GM13976 (cell line): ENCODE data around the gene TRIM39.
A peak's percentile ranks its signal among the peaks of the same experiment; 100 is the strongest.
"Not testable (repeated sequence)": the region's sequence is repeated elsewhere in the genome, so short reads cannot be mapped to it uniquely, and the experiment has no call there.

ENCODE experiments used
- DNase-seq: peaks from one replicate; pipeline ENCODE4 v3.0.0; 2012; ENCODE audit warnings: low spot score
- in situ Hi-C: fragments of 300-500 bp; cut with MboI; formaldehyde crosslinking; loops from one replicate; pipeline ENCODE4 v1.12.0; 2022; ENCODE audit warnings: low sequenced_read_pairs, mixed read lengths, inconsistent platforms; ENCODE audit not compliant: unreplicated experiment
- TF ChIP-seq, protein P1 (sequence below): IDR thresholded peaks from 2 replicates; pipeline ENCODE4 v1.5.1; 2012; ENCODE audit warnings: borderline replicate concordance, mild to moderate bottlenecking; ENCODE audit not compliant: insufficient read depth; ENCODE audit errors: extremely low read depth, missing control alignments, control extremely low read depth

The TRIM39 gene

DNA sequence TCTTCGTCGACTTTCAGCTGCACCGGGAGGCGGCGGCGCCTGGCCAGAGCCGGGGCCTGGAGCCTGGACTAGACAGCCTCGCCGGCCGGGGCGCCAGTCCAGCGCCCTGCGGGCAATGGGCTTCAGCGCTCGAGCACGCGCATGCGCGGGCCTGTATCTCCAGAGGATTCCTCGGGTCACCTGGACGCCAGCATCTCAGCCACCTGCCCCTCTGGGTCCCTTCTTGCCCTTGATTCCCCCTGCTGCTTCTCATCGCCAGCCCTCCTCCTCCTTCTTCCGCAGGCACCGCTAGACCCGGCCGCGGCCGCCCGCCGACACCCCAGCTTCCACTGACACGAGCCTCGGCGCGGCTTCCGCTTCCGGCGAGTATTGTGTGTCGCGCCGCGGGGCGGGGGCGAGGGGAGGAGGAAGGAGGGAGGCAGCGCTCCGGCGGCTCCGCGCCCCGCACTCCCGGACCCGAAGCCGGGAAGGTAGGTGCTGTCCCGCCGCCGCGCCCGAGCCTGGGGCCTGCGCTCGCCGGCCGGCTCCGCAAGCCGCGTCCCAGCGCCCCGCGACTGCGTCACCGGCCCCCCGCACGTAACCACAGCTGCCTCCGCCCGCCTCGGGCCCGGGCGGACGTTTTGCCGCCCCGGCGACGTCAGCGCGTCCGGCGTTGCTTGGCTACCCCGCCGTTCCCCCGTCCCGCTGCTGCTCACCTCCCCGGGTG, at the start of gene TRIM39:
TSS of gene TRIM39 (plus strand) at position 402 of the 706 bp plus-strand sequence. CDS start 2,391 bp downstream, outside the sequence.
- peak; percentile 92 for DNase-seq
- in situ Hi-C loops = no loop called here
- TF ChIP-seq, protein P1, sequence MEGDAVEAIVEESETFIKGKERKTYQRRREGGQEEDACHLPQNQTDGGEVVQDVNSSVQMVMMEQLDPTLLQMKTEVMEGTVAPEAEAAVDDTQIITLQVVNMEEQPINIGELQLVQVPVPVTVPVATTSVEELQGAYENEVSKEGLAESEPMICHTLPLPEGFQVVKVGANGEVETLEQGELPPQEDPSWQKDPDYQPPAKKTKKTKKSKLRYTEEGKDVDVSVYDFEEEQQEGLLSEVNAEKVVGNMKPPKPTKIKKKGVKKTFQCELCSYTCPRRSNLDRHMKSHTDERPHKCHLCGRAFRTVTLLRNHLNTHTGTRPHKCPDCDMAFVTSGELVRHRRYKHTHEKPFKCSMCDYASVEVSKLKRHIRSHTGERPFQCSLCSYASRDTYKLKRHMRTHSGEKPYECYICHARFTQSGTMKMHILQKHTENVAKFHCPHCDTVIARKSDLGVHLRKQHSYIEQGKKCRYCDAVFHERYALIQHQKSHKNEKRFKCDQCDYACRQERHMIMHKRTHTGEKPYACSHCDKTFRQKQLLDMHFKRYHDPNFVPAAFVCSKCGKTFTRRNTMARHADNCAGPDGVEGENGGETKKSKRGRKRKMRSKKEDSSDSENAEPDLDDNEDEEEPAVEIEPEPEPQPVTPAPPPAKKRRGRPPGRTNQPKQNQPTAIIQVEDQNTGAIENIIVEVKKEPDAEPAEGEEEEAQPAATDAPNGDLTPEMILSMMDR = no peak

DNA sequence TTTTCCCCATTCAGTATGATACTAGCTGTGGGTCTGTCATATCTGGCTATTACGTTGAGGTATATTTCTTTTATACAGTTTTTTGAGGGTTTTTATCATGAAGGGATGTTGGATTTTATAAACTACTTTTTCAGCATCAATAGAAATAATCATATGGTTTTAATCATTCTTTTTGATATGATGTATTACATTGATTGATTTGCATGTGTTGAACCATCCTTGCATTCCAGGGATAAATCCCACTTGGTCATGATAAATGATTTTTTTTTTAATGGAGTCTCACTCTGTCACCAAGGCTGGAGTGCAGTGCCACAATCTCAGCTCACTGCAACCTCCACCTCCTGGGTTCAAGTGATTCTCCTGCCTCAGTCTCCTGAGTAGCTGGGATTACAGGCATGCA, 45.7 kb upstream of the TRIM39 start:
- DNase-seq, in situ Hi-C loops: not testable (repeated sequence)

DNA sequence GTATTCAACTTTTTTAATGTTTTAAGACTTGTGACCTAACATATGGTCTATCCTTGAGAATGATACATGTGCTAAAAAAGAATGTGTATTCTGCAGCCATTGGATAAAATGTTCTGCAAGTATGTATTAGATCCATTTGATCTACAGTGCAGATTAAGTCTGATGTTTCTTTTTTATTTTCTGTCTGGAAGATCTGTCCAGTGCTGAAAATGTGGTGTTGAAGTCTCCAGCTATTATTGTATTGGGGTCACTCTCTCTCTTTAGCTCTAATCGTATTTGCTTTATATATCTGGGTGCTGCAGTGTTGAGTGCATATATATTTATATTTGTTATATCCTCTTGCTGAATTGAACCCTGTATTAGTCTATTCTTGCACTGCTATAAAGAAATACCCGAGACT, 44.2 kb upstream of the TRIM39 start:
- no peak for DNase-seq
- TF ChIP-seq, protein P1 = no peak
- in situ Hi-C loops = no loop called here

- no peak for DNase-seq
- in situ Hi-C loops = no loop called here
- TF ChIP-seq, protein P1 = no peak
These were observed 43.0 kb upstream of the TRIM39 start for GRCh38 chr6:30283761-30284160.

DNA sequence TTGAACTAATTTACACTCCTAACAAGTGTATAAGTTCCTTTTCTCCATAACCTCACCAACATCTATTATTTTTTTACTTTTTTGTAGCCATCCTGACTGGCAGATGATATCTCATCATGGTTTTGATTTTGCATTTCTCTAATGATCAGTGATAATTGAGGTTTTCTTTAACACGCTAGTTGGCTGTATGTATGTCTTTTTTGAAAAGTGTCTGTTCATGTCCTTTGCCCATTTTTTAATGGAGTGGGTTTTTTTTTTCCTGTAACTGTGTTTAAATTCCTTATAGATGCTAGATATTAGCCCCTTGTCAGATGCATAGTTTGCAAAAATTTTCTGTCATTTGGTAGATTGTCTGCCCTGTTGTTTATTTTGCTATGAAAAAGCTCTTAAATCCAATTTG, 39.6 kb upstream of the TRIM39 start:
- in situ Hi-C loops = no loop called here
- no peak for DNase-seq
- TF ChIP-seq, protein P1 = no peak

DNA sequence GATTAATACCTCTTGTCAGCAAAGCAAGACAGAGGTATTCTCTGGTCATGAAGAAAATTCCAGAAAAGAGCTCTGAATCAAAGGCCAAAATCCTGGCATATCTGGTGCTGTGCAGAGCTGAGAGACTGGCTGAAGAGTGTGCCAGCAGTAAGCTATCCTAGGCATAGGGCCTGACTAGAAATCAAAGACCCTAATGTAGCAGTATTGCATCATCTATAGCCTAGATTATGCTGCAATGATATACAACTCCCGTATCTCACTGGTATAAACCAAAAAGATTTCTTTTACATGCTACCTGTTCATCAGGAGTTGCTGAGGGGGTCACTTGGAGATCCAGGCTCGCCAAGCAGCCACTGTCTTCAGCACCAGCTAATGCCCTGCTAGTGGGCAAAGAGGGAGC, 30.9 kb upstream of the TRIM39 start:
- no peak for DNase-seq
- in situ Hi-C loops = no loop called here
- TF ChIP-seq, protein P1 = no peak

- in situ Hi-C loops = no loop called here
- TF ChIP-seq, protein P1 = no peak
- DNase-seq = no peak
These were observed 22.7 kb upstream of the TRIM39 start for GRCh38 chr6:30304002-30304401.
